Measurements from ENCODE around the gene HEATR5A. TPM values are rescaled to one million over a fixed set of nuclear protein-coding genes. Genes with fewer than 3 reads are reported as not detected.

HEATR5A gene
- total RNA-seq, 1 donor from 2014 or later = 46.3 TPM

DNA sequence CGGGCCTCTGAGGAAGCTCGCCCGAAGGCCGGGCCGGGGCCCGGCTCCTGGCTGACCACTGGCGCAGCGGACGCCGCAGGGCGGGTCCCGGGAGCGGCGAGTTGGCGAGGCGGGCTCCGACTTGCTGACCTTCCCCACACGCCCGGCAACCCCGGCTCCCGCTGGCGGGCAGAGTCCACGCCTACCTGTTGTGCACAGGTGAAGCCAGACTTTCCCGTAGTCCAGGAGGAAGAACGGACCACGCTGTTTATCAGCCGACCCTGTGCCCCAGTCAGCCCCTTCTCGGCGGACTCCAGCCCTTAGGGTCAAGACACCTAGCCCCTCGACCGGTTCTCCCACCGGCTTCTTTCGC, 407 bp downstream of the HEATR5A start:
- ATAC-seq (peak; percentile 88), DNase-seq (peak; percentile 92)
- Histone ChIP-seq H3K27me3 (no peaks in the 10 kb centered on the region), H3K27ac (peak overlapping the region; percentile 90), H3K9me3 (no peaks in the 10 kb centered on the region), H3K4me1 (peaks cover 20% of the 10 kb centered on the region), H3K36me3 (no peaks in the 10 kb centered on the region), H3K4me3 (peak overlapping the region; percentile 94)
- intact Hi-C loops (cut with DNase I) = no loop called here
- TF ChIP-seq, protein P1, sequence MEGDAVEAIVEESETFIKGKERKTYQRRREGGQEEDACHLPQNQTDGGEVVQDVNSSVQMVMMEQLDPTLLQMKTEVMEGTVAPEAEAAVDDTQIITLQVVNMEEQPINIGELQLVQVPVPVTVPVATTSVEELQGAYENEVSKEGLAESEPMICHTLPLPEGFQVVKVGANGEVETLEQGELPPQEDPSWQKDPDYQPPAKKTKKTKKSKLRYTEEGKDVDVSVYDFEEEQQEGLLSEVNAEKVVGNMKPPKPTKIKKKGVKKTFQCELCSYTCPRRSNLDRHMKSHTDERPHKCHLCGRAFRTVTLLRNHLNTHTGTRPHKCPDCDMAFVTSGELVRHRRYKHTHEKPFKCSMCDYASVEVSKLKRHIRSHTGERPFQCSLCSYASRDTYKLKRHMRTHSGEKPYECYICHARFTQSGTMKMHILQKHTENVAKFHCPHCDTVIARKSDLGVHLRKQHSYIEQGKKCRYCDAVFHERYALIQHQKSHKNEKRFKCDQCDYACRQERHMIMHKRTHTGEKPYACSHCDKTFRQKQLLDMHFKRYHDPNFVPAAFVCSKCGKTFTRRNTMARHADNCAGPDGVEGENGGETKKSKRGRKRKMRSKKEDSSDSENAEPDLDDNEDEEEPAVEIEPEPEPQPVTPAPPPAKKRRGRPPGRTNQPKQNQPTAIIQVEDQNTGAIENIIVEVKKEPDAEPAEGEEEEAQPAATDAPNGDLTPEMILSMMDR (IDR thresholded peaks at IDR 0.05) = no peak

DNA sequence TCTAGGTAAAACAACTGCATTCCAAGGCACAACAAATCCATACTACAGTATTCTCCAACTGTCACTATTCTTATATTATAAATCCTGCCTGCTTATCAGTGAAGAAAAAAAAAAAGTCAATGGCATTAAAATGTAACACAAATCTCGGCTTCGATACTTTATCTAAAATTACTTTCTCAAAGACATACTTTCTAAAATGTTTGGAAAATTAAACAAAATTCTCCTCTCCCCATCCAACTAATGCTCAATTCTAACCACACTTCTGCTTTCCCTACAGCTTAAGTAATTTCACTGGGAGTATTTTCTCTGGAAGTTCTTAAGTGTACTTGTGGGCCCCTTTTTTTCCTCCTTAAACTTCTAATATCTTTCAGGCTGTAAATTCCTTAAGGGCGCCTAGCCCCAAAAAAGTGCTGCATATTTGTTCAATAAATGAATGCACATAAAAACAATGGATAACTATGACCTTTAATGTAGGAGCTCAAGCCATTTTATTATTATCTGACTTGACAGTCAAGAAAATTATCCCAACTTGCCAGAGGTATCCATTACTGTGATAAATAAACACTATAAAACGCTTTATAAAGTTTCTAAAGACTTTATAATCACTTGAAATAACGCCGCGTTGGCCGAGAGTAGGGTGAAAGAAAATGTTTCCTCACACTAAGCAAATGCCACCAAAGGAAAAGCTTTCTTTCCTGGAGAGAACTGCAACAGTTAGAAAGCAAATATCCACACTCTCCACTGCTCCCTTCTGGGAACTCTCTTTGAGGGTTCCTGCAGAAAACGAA, 977 bp downstream of the HEATR5A start:
- Histone ChIP-seq H3K9me3 (no peaks in the 10 kb centered on the region), H3K4me1 (peaks cover 23% of the 10 kb centered on the region), H3K4me3 (peak overlapping the region; percentile 94), H3K27ac (peak overlapping the region; percentile 90), H3K36me3 (no peaks in the 10 kb centered on the region), H3K27me3 (no peaks in the 10 kb centered on the region)
- intact Hi-C loops (cut with DNase I) = no loop called here
- TF ChIP-seq, protein P1 (IDR thresholded peaks at IDR 0.05) = no peak
- DNase-seq (no peak), ATAC-seq (no peak)

DNA sequence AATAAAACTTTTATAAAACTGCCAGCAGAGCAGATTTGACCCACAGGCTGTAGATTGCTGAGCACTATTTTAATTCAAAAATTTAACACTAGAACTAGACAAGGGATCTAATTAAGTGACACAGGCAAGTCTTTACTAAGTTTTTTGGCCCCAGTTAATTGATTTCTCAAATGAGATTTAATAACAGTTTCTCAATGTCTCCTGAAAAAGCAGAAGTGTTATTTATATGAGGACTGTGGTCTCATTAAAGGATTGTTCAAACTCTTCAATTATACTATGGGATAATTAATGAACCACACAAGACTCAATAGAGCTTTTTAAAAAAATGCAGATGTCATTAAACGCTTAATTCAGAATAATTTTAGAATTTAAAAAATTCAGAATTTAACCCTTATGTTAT, 1.9 kb downstream of the HEATR5A start:
- H3K36me3 ChIP-seq = no peaks in the 10 kb centered on the region
- DNase-seq = no peak

DNA sequence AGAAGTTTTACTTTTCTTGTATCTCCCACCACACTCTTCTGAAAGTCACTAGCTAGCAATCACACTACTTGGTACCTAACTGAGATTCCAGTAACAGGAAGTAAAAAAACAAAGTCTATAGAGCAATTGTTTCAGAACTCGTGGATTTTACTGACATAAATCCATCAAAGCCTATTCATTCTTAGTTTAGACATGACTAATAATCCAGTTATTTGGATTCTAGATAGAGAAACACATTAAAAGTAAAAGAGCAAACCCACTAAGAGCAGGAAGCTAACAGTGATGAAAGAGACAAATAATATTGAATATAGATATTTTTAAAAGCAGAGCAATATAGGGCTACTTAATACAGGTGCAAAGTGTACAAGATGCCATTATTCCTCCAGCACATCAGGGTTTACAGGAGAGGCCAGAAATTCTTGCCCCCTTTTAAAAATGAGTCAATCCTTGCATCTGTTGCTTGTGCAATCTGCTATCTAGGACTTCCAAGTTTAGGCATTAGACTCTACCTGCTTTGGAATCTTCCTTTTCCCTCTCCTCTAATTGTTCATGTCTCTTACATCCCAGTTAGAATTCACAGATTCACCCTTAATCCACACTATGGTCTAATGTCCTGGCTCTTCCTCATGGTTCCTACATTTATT, 6.0 kb downstream of the HEATR5A start:
- H3K27ac ChIP-seq = no peak overlapping the region
- intact Hi-C loops (cut with DNase I) = no loop called here
- ATAC-seq (no peak), DNase-seq (no peak)
- no peaks in the 10 kb centered on the region for H3K36me3 ChIP-seq
- no peaks in the 10 kb centered on the region for H3K9me3 ChIP-seq
- TF ChIP-seq, protein P1 (IDR thresholded peaks at IDR 0.05) = no peak
- no peaks in the 10 kb centered on the region for H3K27me3 ChIP-seq
- peaks cover 47% of the 10 kb centered on the region for H3K4me1 ChIP-seq
- no peak overlapping the region for H3K4me3 ChIP-seq

More for the DNA sequence above, 1.9 kb downstream of the HEATR5A start:
- Histone ChIP-seq H3K27ac (peak overlapping the region; percentile 90), H3K9me3 (no peaks in the 10 kb centered on the region), H3K4me1 (peaks cover 28% of the 10 kb centered on the region), H3K4me3 (peak overlapping the region; percentile 94), H3K27me3 (no peaks in the 10 kb centered on the region)
- ATAC-seq = no peak
- TF ChIP-seq, protein P1 (IDR thresholded peaks at IDR 0.05) = no peak
- intact Hi-C loops (cut with DNase I) = no loop called here

DNA sequence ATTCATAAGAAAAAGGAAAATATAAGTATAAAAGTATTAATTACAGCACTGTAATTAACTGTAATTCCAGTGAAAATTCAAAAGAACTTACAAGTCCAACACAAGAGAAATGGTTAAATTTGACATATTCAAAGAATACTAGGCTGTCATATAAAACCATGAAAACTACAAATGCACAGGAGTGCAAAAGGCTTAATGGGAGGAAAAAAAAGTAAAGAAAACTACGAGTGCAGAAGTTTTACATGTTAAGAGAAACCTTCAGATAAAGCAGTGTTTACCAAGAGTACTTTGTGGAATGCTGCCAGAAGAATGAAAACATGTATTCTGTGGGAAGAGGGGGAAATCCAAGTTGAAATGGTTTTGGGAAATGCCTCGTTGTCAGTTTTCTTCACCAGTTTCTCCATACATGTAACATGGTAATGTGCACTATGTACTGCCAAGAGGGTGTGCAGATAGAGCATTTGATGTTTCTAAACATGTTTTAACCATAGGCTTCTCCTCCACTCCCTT, 9.1 kb downstream of the HEATR5A start:
- TF ChIP-seq, protein P1 (IDR thresholded peaks at IDR 0.05) = no peak
- no peaks in the 10 kb centered on the region for H3K9me3 ChIP-seq
- H3K27ac ChIP-seq = no peak overlapping the region
- DNase-seq (no peak), ATAC-seq (no peak)
- no peaks in the 10 kb centered on the region for H3K36me3 ChIP-seq
- intact Hi-C loops (cut with DNase I) = no loop called here
- H3K4me1 ChIP-seq = peaks cover 29% of the 10 kb centered on the region
- no peaks in the 10 kb centered on the region for H3K27me3 ChIP-seq
- H3K4me3 ChIP-seq = no peak overlapping the region

Measured in upper lobe of right lung (tissue), 1 donor.